Neural cell (in vitro differentiated cells): Measurements from ENCODE around the gene HIGD2B.

Experiments
- EP300 ChIP-seq: fragments of 450-650 bp; conservative IDR thresholded peaks from 2 replicates; pipeline ENCODE4 v1.6.1; 2014; ENCODE audit warnings: antibody characterized with exemption, mild to moderate bottlenecking, moderate library complexity; ENCODE audit not compliant: poor library complexity, severe bottlenecking
- EZH2 ChIP-seq: fragments of 200-600, 300-800 bp; shearing (Covaris generic), sonication (generic); IDR thresholded peaks from 2 replicates; pipeline ENCODE4 v1.6.1; 2014; ENCODE audit warnings: antibody characterized with exemption, low read length, borderline replicate concordance, mild to moderate bottlenecking; ENCODE audit not compliant: insufficient read depth, poor library complexity, severe bottlenecking
- MXI1 ChIP-seq: fragments of 450-650 bp; conservative IDR thresholded peaks from 2 replicates; pipeline ENCODE4 v1.6.1; 2014; ENCODE audit warnings: antibody characterized with exemption, mild to moderate bottlenecking; ENCODE audit not compliant: poor library complexity, severe bottlenecking
- POLR2AphosphoS5 ChIP-seq: IDR thresholded peaks from 2 replicates; pipeline ENCODE4 v1.6.1; 2012
- RAD21 ChIP-seq: fragments of 450-650 bp; conservative IDR thresholded peaks from 2 replicates; pipeline ENCODE4 v1.6.1; 2014; ENCODE audit warnings: antibody characterized with exemption, mild to moderate bottlenecking, moderate library complexity
- SMC3 ChIP-seq: fragments of 450-650 bp; conservative IDR thresholded peaks from 2 replicates; pipeline ENCODE4 v1.6.1; 2014; ENCODE audit warnings: antibody characterized with exemption, mild to moderate bottlenecking, moderate library complexity; ENCODE audit not compliant: poor library complexity
- TAF1 ChIP-seq: IDR thresholded peaks from 2 replicates; pipeline ENCODE4 v1.6.1; 2012; ENCODE audit warnings: low read depth
- TF ChIP-seq, protein P1 (sequence below): fragments of 450-650 bp; IDR thresholded peaks from 2 replicates; pipeline ENCODE4 v1.5.1; 2014; ENCODE audit warnings: antibody characterized with exemption, mild to moderate bottlenecking, moderate library complexity; ENCODE audit not compliant: poor library complexity, severe bottlenecking
- TF ChIP-seq, protein P2 (sequence below): IDR thresholded peaks from 2 replicates; pipeline ENCODE4 v1.6.1; 2012; ENCODE audit warnings: borderline replicate concordance

DNA sequence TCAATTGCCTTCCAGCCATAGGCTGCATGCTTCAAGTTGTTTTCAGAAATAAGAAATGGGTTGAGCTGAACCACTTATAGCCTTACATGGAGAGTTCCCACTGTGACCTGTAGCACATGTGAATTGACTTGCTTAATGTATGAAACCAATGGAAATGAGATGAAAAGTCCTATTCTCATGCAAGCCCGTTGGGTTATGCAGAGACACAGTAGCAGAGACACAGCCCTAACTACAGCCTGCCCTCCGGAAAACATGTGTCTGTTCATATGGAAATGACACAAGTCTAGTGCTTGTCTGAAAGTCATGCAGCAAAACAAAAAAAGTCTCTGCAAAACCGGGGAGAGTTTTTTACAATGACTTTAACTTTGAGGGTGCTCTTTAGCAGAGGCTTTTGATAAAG, 14.5 kb downstream of the HIGD2B start:
- TF ChIP-seq, protein P1, sequence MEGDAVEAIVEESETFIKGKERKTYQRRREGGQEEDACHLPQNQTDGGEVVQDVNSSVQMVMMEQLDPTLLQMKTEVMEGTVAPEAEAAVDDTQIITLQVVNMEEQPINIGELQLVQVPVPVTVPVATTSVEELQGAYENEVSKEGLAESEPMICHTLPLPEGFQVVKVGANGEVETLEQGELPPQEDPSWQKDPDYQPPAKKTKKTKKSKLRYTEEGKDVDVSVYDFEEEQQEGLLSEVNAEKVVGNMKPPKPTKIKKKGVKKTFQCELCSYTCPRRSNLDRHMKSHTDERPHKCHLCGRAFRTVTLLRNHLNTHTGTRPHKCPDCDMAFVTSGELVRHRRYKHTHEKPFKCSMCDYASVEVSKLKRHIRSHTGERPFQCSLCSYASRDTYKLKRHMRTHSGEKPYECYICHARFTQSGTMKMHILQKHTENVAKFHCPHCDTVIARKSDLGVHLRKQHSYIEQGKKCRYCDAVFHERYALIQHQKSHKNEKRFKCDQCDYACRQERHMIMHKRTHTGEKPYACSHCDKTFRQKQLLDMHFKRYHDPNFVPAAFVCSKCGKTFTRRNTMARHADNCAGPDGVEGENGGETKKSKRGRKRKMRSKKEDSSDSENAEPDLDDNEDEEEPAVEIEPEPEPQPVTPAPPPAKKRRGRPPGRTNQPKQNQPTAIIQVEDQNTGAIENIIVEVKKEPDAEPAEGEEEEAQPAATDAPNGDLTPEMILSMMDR = no peak
- no peak for TF ChIP-seq EZH2
- no peak for TF ChIP-seq TAF1
- TF ChIP-seq SMC3 = no peak
- TF ChIP-seq POLR2AphosphoS5 = no peak
- no peak for TF ChIP-seq RAD21
- TF ChIP-seq, protein P2, sequence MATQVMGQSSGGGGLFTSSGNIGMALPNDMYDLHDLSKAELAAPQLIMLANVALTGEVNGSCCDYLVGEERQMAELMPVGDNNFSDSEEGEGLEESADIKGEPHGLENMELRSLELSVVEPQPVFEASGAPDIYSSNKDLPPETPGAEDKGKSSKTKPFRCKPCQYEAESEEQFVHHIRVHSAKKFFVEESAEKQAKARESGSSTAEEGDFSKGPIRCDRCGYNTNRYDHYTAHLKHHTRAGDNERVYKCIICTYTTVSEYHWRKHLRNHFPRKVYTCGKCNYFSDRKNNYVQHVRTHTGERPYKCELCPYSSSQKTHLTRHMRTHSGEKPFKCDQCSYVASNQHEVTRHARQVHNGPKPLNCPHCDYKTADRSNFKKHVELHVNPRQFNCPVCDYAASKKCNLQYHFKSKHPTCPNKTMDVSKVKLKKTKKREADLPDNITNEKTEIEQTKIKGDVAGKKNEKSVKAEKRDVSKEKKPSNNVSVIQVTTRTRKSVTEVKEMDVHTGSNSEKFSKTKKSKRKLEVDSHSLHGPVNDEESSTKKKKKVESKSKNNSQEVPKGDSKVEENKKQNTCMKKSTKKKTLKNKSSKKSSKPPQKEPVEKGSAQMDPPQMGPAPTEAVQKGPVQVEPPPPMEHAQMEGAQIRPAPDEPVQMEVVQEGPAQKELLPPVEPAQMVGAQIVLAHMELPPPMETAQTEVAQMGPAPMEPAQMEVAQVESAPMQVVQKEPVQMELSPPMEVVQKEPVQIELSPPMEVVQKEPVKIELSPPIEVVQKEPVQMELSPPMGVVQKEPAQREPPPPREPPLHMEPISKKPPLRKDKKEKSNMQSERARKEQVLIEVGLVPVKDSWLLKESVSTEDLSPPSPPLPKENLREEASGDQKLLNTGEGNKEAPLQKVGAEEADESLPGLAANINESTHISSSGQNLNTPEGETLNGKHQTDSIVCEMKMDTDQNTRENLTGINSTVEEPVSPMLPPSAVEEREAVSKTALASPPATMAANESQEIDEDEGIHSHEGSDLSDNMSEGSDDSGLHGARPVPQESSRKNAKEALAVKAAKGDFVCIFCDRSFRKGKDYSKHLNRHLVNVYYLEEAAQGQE = no peak
- TF ChIP-seq MXI1 = no peak
- TF ChIP-seq EP300 = no peak
